Measurements from ENCODE around the gene ERCC1.

Gene ERCC1

DNA sequence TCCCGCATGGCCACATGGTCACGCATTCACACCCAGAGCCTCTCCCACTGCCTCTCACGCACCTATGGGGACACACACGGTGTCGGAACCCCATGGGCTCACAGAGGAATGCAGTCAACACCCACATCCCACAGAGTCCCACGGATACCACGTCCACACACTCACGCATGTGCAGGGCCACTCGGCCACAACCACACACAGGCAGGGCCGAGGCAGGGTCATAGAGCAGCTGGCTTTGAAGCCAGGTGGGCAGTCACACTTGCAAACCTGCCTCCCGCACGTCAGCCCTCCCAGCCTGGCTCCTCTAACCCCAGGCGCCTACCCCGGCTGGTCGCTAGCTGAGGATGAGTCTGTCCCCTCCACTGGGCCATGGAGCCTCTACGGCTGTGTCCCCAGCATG lies 61.4 kb downstream of the ERCC1 start:
- DNase-seq, result no peak

DNA sequence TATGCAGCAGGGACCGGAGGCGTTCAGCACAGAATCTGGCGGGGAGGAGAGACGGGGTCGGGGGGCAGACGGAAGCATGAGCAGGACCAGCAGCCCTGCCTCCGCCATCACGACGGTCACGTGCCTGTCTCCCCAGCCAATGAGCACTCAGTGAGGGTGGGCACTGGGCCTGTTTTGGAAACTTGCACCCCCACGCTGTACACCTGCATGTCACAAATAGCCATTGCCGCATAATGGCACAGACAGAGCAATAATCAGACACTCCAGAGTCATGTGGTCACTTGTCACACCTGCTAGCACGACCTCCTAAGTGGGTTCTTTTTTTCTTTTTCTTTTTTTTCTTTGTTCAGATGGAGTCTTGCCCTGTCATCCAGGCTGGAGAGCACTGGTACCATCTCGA lies 62.1 kb downstream of the ERCC1 start:
- no peak for DNase-seq

DNA sequence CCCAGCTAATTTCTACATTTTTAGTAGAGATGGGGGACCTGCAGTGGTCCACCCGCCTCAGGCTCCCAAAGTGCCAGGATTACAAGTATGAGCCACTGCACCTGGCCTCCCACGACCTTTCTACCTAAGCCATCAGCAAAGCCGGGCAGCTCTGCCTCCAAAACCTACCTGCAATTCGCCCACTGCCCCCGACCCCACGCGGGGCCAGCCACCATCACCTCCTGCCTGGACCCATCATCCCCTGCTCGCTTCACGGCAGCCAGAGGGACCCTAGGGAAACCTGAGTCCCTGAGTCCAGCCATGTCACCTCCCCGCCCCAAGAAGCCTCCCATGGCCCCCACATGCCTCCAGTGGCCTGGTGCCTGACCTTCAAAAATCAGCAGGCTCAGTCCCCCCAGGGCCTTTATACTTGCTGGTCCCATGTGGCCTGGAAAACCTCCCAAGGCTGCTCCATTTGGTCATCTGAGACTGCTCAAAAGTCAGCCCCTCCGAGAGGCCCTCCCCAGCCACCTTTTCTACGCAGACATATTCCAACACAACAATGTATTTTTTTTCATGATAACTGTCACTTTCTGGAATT lies 65.4 kb downstream of the ERCC1 start:
- no peak for DNase-seq

DNA sequence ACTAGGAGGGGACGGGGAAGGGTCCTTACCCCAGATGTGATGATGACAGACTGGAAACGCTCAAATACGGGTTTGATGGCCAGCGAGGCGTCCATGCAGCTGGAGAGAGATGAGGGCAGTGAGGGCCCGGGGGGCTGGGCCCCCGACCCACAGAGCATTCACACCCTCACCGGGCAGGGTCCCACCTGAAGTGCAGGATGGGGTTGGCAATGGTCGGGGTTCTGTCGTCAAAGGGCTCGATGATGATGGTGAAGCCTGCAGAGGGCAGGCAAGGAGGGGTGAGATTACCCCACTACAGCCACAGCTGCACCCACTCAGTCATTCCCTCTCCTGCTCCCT lies 66.3 kb downstream of the ERCC1 start:
- DNase-seq, result no peak

Data from activated CD4-positive, alpha-beta T cell treated with anti-CD3 and anti-CD28 coated beads, Interleukin-10, Interleukin-2, amounts not matched to agents 100 ng/mL and 50 ng/mL, durations not matched to agents 16 hours and 8 hours (primary cell).